HS-27A (cell line): Measurements from ENCODE around the gene CCDC15.

Source experiments
- DNase-seq: peaks from one replicate; pipeline ENCODE4 v3.0.0-alpha.2; 2012; ENCODE audit warnings: low read depth, missing footprints

CCDC15 gene, protein sequence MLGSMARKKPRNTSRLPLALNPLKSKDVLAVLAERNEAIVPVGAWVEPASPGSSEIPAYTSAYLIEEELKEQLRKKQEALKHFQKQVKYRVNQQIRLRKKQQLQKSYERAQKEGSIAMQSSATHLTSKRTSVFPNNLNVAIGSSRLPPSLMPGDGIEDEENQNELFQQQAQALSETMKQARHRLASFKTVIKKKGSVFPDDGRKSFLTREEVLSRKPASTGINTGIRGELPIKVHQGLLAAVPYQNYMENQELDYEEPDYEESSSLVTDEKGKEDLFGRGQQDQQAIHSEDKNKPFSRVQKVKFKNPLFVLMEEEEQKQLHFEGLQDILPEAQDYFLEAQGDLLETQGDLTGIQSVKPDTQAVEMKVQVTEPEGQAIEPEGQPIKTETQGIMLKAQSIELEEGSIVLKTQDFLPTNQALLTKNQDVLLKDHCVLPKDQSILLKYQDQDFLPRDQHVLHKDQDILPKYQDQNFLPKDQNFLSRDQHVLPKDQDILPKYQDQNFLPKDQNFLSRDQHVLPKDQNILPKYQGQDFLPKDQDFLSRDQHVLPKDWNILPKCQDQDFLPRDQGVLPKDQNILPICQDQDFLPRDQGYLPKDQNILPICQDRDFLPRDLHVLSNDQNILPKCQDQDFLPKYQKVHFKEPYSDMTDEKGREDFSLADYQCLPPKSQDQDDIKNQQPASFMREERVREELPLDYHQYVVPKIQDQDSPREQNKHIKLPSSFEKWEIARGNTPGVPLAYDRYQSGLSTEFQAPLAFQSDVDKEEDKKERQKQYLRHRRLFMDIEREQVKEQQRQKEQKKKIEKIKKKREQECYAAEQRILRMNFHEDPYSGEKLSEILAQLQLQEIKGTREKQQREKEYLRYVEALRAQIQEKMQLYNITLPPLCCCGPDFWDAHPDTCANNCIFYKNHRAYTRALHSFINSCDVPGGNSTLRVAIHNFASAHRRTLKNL

DNA sequence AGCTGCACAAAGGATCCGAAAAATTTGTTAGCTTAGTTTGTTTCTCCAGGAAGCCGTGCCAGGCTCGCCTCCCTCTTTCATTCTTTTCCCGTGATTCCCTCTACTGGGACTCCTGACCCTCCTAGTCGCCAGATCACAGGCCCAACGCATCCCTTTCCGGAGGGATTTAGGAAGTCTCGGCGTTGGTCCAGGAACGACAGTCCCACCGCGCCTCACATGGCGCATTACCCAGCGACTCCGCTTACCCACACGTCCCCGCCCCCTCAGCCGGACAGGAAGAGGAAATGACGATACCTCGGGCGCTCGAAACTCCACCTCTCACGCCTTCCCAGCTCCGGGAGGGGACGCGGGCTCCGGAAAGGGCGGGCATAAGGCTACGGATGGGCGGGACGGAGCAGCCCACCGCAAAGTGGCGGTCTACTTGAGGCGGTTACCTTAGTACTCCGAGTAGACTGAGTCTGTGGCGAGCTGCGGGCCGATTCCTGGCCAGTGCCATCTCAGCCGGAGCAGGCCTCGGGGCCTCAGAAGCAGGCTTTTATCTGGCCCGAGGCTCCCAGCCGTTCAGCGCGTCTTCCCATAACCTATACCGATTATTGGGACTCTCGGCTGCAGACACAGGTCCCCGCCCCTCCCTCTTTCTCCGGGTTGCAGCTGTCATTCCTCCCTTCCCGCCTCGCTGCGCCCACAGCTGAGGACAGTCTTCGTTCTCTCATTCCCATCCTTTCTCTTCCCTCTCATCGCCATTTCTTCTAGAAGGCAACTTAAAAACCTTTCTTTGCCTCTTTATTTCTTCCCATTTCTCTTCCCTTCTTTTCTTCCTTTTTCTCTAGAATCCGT, at the start of gene CCDC15:
TSS of gene CCDC15 (plus strand) at position 450 of the 837 bp plus-strand sequence. CDS start 531 bp downstream, outside the sequence.
- DNase-seq, result peak; percentile 70

GRCh38 chr11:124915541-124916369, 38.2 kb upstream of the CCDC15 start:
- DNase-seq, result no peak

DNA sequence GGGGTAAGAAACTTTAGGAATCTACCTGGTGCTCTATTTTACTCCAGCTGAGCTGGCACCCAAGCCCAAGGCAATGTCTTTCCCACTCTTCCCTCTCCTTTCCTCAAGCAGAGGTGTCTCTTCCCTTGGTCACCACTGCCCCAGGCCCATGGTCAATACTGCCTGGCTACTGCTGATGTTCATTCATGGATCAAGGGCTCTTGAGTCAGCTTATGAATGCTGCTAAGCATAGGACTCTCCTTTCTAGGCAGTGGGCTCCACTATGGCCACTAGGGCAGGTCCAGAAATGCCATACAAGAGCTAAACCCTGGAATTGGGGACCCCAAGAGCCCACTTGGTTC, 37.7 kb upstream of the CCDC15 start:
- DNase-seq, result no peak

- DNase-seq, result no peak
Measured at GRCh38 chr11:124917115-124917637, 36.8 kb upstream of the CCDC15 start.

- DNase-seq, result no peak
Measured at GRCh38 chr11:124918950-124919349, 35.1 kb upstream of the CCDC15 start, which contains the start of gene HEPN1. Gene HEPN1, plus strand, starts transcription at chr11:124919250.

DNA sequence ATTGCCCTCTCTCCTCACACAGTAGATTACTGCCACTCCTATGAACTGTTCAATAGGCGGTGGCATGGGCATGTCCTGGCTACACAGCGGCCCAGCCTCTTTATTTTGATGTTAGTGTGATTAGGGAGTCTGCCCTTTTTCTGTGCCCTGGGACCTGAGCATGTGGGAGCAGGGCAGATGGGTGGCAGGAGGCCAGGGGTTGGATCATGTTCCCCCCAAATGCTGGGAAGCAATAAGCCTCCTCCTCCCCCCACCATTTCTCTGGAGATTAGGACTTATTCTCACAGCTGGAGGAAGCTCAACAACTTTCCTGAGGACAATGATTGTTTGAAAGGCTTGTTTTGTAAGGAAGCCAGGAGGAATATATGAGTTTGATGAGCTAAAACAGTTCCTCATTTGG, 34.1 kb upstream of the CCDC15 start:
- DNase-seq, result no peak

DNA sequence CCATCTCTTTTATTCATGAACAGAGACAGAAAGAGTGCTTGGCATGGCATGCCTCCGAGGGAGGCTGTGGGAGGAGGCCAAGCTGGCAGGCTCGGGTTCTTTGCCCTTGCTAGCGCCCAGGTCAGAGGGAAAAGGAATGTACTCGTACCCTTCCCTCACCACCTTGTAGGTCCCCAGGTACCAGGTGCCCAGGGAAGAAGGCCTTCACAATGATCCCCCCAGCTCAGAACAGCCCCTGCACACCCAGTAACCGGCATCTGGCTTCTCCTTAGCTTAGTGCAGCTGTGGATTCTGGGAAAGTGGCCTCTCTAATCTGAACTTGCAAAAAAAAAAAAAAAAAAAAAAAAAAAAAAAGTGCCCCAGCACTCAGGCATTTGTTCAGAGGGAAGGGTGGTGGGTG, 33.6 kb upstream of the CCDC15 start:
- DNase-seq, result no peak

DNA sequence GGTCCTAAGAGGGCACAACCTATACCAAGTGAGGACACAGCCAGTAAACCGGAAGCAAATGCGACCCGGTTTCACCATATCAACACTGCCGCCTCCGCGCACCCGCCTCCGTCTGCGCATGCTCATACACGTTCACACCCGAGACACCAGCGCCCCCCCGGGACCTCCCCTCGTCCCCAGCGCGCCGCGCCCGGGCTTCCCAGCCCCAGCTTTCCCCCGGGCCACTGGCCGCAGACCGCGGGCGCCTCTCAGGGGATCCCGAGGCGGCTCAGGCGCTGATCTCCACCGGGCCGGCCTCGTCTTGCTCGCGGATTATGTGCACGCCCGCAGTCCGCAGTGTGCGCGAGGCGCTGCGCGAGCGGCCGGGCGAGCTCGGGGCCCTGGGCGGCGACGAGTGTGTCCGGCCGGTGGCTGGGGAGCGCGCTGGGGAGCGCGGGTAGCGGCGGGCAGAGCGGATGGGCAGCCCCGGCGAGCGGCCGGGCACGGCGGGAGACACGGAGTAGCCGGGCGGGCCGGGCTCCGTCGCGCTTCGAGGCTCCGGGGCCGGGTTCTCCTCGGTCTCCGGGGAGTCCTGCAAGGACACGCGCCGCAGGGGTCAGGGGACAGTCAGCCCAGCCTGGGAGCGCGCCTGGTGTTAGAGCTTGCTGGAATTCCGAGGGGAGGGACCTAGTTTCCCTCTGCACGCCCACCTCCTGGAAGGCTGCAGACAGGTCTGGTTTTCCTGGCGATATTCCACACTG, 33.0 kb upstream of the CCDC15 start:
- no peak for DNase-seq

DNA sequence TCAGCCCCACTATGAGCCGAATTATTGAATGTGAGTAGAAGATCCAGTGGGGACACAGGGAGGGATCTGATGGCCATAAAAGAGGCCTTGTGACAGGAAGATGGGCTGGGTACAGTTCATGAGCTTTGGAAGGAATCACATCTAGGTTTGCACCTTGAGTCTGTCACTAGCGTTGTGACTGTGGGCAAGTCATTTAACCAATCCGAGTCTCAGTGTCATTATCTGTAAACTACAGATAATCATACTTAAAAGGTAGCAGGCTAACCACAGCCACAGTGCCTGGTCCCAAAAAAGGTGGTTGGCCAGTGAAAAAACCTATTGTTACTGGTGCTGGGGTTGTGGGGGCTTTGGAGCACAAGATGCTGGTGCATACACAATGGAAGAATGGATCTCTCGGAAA, 31.2 kb upstream of the CCDC15 start:
- DNase-seq, result no peak

- no peak for DNase-seq
Measured at GRCh38 chr11:124923296-124923695, 30.7 kb upstream of the CCDC15 start.

- no peak for DNase-seq
Measured at GRCh38 chr11:124928942-124929665, 24.9 kb upstream of the CCDC15 start.

GRCh38 chr11:124930799-124931198, 23.2 kb upstream of the CCDC15 start:
- no peak for DNase-seq

DNA sequence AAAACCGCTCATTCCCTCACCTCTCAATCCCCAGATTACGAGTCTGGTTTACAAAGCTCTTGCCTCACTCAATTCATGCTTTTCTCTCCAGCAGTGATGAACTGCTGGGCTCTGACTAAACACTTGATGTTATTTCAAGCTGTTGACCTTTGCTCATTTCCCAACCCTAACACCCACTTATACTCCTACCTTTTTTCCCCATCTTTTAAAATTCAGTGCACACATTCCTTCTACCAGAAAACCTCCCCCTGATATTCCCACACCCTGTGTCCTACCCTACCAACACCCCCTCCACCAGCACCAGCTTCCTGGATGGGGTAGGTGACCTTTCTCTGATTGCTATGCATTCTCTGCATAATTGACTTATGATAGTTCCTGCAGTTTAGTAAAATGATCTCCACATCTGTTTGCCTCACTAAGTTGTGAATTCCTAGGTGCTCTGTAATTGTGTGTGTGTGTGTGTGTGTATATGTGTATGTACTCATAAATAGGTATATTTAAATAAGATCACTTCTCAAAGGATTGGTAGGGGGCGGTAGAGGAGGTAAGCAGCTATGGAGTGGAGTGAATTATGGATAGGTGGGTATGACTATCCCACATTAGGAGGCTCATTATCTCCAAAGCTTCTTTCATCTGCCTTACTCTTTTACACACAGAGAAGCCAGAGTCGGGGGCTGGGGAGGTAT, 19.0 kb upstream of the CCDC15 start:
- DNase-seq, result peak; percentile 26

DNA sequence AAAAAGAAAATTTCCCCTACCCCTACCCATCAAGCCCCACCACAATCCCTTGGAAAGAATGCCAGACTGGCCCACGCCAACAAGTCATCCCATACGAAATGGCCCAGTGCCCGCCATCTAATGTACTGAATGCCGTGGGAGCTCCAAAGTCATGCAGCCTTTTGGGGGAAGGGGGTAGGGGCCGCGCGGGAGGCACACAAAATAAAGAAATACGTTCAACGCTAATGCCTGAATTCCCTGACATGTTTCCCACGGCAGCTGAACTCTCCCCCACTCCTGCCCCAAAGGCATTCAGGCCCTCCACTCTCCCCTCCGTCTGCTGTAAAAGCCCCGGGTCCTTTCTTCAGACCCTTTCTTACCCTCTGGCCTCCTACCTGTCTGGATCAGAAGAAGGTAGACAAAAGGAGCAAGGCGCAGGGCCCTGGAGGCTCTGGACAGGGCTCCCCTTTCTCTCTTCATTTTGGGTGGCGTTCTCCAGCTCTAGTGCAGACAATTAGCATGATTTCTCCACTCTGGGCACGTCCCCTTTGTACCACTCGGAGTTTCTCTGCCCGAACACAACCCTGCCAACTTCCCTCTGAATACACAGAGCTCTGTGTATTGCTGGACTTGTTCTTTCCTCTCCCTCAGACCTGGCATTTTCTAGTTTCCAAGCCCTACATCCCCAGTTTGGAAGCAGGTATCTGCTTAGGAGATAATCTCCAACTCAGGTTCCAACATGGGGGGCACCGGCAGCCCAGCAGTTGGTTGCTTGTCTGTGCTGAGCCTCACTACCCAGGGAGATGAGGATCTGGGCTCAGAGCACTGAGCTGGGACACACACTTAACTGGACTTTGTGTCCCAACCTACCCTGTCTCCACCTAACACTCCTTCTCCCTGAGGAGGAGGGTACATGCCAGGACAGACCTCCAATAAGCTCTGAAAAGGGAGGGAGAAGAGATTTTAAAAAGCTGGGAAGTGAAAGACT, 18.2 kb upstream of the CCDC15 start, which contains the start of gene HEPACAM:
TSS of gene HEPACAM (minus strand) at position 500 of the 967 bp plus-strand sequence. CDS start at position 459, 41 bp downstream.
- no peak for DNase-seq

DNA sequence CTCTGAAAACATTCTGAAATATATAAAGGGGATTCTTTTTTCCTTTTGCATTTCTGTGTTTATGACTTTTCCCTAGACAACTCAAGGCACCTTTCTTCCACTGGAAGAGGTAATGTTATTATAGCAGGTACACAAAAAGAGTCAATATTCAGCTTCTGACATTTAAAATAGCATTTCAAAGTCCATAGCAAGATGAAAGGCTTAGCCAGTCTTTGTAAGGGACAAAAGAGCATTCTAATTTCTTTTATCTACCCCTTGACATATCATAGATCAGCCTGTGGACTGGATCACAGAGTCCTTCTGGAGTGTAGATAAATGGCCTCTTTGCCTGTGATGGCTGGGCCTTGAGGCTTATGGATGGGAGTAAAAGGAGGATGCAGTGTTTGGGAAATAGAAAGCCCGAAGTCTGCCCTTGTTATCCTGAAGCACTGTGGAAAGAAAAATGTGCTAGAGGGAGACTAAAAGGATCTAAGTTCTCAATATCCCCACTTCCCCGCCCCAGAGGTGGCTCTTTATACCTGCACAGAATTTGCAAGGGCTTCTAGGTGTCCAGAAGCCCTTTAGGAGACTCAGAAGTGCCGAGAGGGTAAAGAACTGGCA, 16.6 kb upstream of the CCDC15 start:
- no peak for DNase-seq

DNA sequence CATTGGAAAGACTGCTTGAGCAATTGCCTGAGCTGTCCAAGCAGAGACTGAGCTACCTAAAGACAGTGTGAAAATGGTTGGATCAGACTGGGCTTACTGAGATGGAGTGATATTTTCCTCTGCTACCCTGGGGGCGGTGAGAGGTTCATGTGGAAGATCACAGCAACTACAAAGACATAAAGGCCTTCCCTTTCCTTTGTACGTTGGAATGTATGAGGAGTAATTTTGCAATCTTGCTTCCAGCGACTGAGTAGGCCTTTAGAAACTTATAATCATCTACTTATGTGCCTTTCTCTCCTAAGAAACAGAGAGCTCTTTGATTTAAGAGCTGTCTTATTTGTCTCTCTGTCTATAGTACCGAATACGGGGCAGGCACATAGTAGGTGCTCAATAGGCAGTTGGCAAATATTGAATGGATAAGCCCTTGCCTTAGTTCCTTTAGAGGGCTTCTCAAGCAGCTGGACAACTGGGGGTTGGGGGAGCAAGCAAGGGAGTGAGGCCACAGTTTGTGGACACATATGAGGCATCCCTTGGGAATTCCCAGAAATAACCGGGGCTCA, 15.7 kb upstream of the CCDC15 start:
- DNase-seq, result no peak

DNA sequence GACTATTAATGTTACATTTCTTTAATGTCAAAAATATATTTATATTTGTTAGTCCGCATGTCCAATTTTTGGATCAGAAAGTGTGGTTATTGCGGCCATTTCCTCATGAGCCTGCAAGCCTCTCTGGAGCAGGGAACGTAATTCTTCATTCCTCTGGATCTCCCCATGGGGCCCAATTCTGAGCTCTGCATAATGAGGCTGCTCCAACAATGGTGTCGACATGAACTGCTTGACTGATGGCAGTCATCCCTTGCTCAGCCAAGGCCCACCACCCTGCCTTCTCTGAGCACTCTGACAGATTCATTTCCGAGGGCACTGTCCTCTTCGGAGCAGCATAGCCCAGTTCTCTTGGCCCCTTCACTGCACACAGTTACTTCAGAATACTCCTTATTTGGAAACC, 15.0 kb upstream of the CCDC15 start:
- no peak for DNase-seq
